Lower leg skin (tissue), 3 donors: ENCODE data around the gene JMJD7.

Experiments
- POLR2A ChIP-seq, 2 donors: fragments of 450-650 bp; IDR thresholded peaks; one replicate each; pipeline ENCODE4 v1.6.1; 2016 to 2017; ENCODE audit warnings: antibody characterized with exemption in 2 of 2, mild to moderate bottlenecking in 1 of 2, moderate library complexity in 1 of 2
- TF ChIP-seq, protein P1 (sequence below), 3 donors: fragments of 450-650 bp; IDR thresholded peaks; one replicate each; pipeline ENCODE4 v1.5.1; 2016; ENCODE audit warnings: antibody characterized with exemption in 3 of 3, mild to moderate bottlenecking in 3 of 3, moderate library complexity in 2 of 3

- TF ChIP-seq POLR2A (IDR thresholded peaks at IDR 0.05): no peak
- TF ChIP-seq, protein P1, sequence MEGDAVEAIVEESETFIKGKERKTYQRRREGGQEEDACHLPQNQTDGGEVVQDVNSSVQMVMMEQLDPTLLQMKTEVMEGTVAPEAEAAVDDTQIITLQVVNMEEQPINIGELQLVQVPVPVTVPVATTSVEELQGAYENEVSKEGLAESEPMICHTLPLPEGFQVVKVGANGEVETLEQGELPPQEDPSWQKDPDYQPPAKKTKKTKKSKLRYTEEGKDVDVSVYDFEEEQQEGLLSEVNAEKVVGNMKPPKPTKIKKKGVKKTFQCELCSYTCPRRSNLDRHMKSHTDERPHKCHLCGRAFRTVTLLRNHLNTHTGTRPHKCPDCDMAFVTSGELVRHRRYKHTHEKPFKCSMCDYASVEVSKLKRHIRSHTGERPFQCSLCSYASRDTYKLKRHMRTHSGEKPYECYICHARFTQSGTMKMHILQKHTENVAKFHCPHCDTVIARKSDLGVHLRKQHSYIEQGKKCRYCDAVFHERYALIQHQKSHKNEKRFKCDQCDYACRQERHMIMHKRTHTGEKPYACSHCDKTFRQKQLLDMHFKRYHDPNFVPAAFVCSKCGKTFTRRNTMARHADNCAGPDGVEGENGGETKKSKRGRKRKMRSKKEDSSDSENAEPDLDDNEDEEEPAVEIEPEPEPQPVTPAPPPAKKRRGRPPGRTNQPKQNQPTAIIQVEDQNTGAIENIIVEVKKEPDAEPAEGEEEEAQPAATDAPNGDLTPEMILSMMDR (IDR thresholded peaks at IDR 0.05): no peak
These were observed 32.3 kb downstream of the JMJD7 start for GRCh38 chr15:41860049-41860828.
